Measurements from ENCODE around the gene NKAPL.

The NKAPL gene

GRCh38 chr6:28258877-28259777 is at the start of gene NKAPL:
TSS of gene NKAPL (plus strand) at chr6:28259297. CDS start at chr6:28259372, 75 bp downstream.
- DNase-seq, result no peak

GRCh38 chr6:28209753-28210535 is 49.2 kb upstream of the NKAPL start:
- DNase-seq, result no peak

- no peak for DNase-seq
These were observed 47.1 kb upstream of the NKAPL start for GRCh38 chr6:28211840-28212509.

GRCh38 chr6:28212510-28213212 is 46.4 kb upstream of the NKAPL start:
- DNase-seq, result no peak

GRCh38 chr6:28213213-28213523 is 45.9 kb upstream of the NKAPL start:
- DNase-seq, result no peak

GRCh38 chr6:28215425-28215824 is 43.7 kb upstream of the NKAPL start:
- no peak for DNase-seq

GRCh38 chr6:28217890-28218289 is 41.2 kb upstream of the NKAPL start:
- DNase-seq, result no peak

GRCh38 chr6:28218312-28219248 is 40.5 kb upstream of the NKAPL start:
- DNase-seq, result peak; percentile 48 to 74

GRCh38 chr6:28220257-28221133 is 38.6 kb upstream of the NKAPL start:
- DNase-seq, result no peak

- no peak for DNase-seq
These were observed 34.7 kb upstream of the NKAPL start for GRCh38 chr6:28224131-28225055.

GRCh38 chr6:28225056-28225834 is 33.9 kb upstream of the NKAPL start, which contains the start of gene ZSCAN9:
TSS of gene ZSCAN9 (plus strand) at chr6:28225275. CDS start at chr6:28227085, 1,810 bp downstream.
- DNase-seq, result peak; percentile 77 to 92

GRCh38 chr6:28226460-28226859 is 32.6 kb upstream of the NKAPL start:
- no peak for DNase-seq

- DNase-seq, result no peak
These were observed 26.3 kb upstream of the NKAPL start for GRCh38 chr6:28232785-28233184.

- no peak for DNase-seq
These were observed 23.1 kb upstream of the NKAPL start for GRCh38 chr6:28235912-28236452.

GRCh38 chr6:28239636-28240035 is 19.5 kb upstream of the NKAPL start:
- DNase-seq, result no peak

- DNase-seq, result no peak
These were observed 18.6 kb upstream of the NKAPL start for GRCh38 chr6:28240471-28240870.

- no peak for DNase-seq
These were observed 15.2 kb upstream of the NKAPL start for GRCh38 chr6:28243946-28244345.
